GM23338 (cell line): ENCODE data around the gene DOCK2.

Source experiments
- CREB1 ChIP-seq: fragments of 250-450 bp; sonication (Bioruptor Pico); IDR thresholded peaks from 2 replicates; pipeline ENCODE4 v1.5.0; 2020; ENCODE audit warnings: low read depth, mild to moderate bottlenecking, moderate library complexity
- CTCF ChIP-seq, 2 experiments: fragments of 200-600 bp in 1 of 2; sonication (generic) in 1 of 2; conservative IDR thresholded peaks; 2 replicates each; pipeline versions ENCODE4 v1.5.1 to v1.6.1; 2016 to 2017; ENCODE audit warnings: antibody characterized with exemption in 2 of 2, low read depth in 2 of 2, mild to moderate bottlenecking in 2 of 2, moderate library complexity in 1 of 2
- POLR2AphosphoS5 ChIP-seq: IDR thresholded peaks from 2 replicates; pipeline ENCODE4 v1.6.1; 2016; ENCODE audit warnings: antibody characterized with exemption, low read depth

DNA sequence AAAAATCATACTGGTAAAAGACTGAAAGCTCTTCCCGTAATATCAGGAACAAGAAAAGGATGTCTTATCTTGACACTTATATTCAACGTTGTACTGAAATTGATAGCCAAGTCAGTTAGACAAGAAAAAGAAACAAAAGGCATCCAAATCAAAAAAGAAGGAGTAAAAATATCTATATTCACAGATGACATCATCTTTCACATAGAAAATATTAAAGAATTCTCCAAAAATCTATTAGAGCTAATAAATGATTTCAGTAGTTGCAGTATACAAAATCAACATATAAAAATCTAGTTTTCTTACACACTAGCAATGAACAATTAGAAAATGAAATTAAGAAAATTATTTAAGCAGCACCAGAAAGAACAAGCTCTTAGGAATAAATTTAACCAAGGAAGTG lies 29.2 kb upstream of the DOCK2 start:
- no peak for TF ChIP-seq CTCF (conservative IDR thresholded peaks at IDR 0.05; ENCODE audit: low read depth in 2 of 2)
- no peak for TF ChIP-seq CREB1 (CRISPR knock-in tag)
- no peak for TF ChIP-seq POLR2AphosphoS5
